RWPE2 (cell line): ENCODE measurements around the gene MEF2A.

Source experiments
- ATAC-seq: fragments of 200-7000 bp; cut with Tn5 transposase; 3 replicates; pipeline ENCODE4 v1.9.1; 2021; ENCODE audit warnings: low read depth
- DNase-seq: peaks from one replicate; pipeline ENCODE4 v3.0.0-alpha.2; 2020; ENCODE audit warnings: low spot score
- H3K27ac ChIP-seq: fragments of 450-650 bp; 2 replicates; pipeline ENCODE4 v1.5.1; 2017; ENCODE audit warnings: mild to moderate bottlenecking; ENCODE audit not compliant: poor library complexity, severe bottlenecking
- H3K27me3 ChIP-seq: fragments of 250-450 bp; sonication (Bioruptor Pico); 2 replicates; pipeline ENCODE4 v1.5.1; 2021; ENCODE audit warnings: mild to moderate bottlenecking, moderate library complexity; ENCODE audit not compliant: insufficient read depth, poor library complexity, severe bottlenecking
- H3K36me3 ChIP-seq: fragments of 250-450 bp; sonication (Bioruptor Pico); 2 replicates; pipeline ENCODE4 v1.5.1; 2020; ENCODE audit warnings: low read depth, mild to moderate bottlenecking, moderate library complexity
- H3K4me1 ChIP-seq: fragments of 250-450 bp; sonication (Bioruptor Pico); 2 replicates; pipeline ENCODE4 v1.5.1; 2021; ENCODE audit warnings: mild to moderate bottlenecking, moderate library complexity; ENCODE audit not compliant: insufficient read depth, poor library complexity, severe bottlenecking
- H3K4me3 ChIP-seq: fragments of 250-450 bp; sonication (Bioruptor Pico); 2 replicates; pipeline ENCODE4 v1.5.1; 2021; ENCODE audit warnings: mild to moderate bottlenecking, moderate library complexity; ENCODE audit not compliant: severe bottlenecking
- H3K9me3 ChIP-seq: fragments of 250-450 bp; sonication (Bioruptor Pico); 2 replicates; pipeline ENCODE4 v1.5.1; 2021; ENCODE audit warnings: mild to moderate bottlenecking, moderate library complexity; ENCODE audit not compliant: severe bottlenecking
- CTCF ChIP-seq: fragments of 450-650 bp; IDR thresholded peaks from one replicate; pipeline ENCODE4 v1.5.1; 2017; ENCODE audit warnings: mild to moderate bottlenecking, moderate library complexity; ENCODE audit not compliant: poor library complexity, severe bottlenecking

MEF2A gene

GRCh38 chr15:99711625-99712024, 145.8 kb downstream of the MEF2A start:
- H3K27me3 ChIP-seq: no peaks in the 10 kb centered on the region
- H3K36me3 ChIP-seq: peaks cover 36% of the 10 kb centered on the region
- H3K27ac ChIP-seq: no peak overlapping the region
- H3K4me3 ChIP-seq: no peak overlapping the region
- TF ChIP-seq CTCF: no peak
- ATAC-seq: no peak
- peaks cover 21% of the 10 kb centered on the region for H3K4me1 ChIP-seq
- DNase-seq: no peak
- no peaks in the 10 kb centered on the region for H3K9me3 ChIP-seq

- no peaks in the 10 kb centered on the region for H3K27me3 ChIP-seq
- no peaks in the 10 kb centered on the region for H3K9me3 ChIP-seq
- no peak overlapping the region for H3K4me3 ChIP-seq
- H3K36me3 ChIP-seq: peaks cover 36% of the 10 kb centered on the region
- DNase-seq (no peak), ATAC-seq (no peak)
- peaks cover 18% of the 10 kb centered on the region for H3K4me1 ChIP-seq
- H3K27ac ChIP-seq: no peak overlapping the region
- no peak for TF ChIP-seq CTCF
These were observed 146.6 kb downstream of the MEF2A start for GRCh38 chr15:99712415-99712814.

- no peak overlapping the region for H3K27ac ChIP-seq
- peaks cover 20% of the 10 kb centered on the region for H3K36me3 ChIP-seq
- DNase-seq: no peak
- H3K4me3 ChIP-seq: no peak overlapping the region
- H3K4me1 ChIP-seq: peaks cover 1% of the 10 kb centered on the region
- no peak for ATAC-seq
- H3K9me3 ChIP-seq: no peaks in the 10 kb centered on the region
- TF ChIP-seq CTCF: no peak
- no peaks in the 10 kb centered on the region for H3K27me3 ChIP-seq
These were observed 150.8 kb downstream of the MEF2A start for GRCh38 chr15:99716540-99717095.

- no peaks in the 10 kb centered on the region for H3K27me3 ChIP-seq
- no peak overlapping the region for H3K4me3 ChIP-seq
- H3K36me3 ChIP-seq: peaks cover 20% of the 10 kb centered on the region
- DNase-seq (no peak), ATAC-seq (no peak)
- TF ChIP-seq CTCF: no peak
- H3K9me3 ChIP-seq: no peaks in the 10 kb centered on the region
- H3K27ac ChIP-seq: no peak overlapping the region
- H3K4me1 ChIP-seq: peaks cover 8% of the 10 kb centered on the region
These were observed 151.6 kb downstream of the MEF2A start for GRCh38 chr15:99717161-99718009.

GRCh38 chr15:99718421-99718820, 152.6 kb downstream of the MEF2A start:
- H3K4me3 ChIP-seq: no peak overlapping the region
- no peaks in the 10 kb centered on the region for H3K9me3 ChIP-seq
- H3K36me3 ChIP-seq: peaks cover 10% of the 10 kb centered on the region
- peaks cover 11% of the 10 kb centered on the region for H3K4me1 ChIP-seq
- no peaks in the 10 kb centered on the region for H3K27me3 ChIP-seq
- H3K27ac ChIP-seq: no peak overlapping the region
- DNase-seq (no peak), ATAC-seq (no peak)
- TF ChIP-seq CTCF: no peak
